ENCODE measurements around the gene ABL1.

The ABL1 gene

GRCh38 chr9:130915096-130915447 is 80.0 kb downstream of the ABL1 start:
- H3K9me2 ChIP-seq (replicated peaks; ENCODE audit: insufficient read depth, low read length): no peaks in the 10 kb centered on the region
- H3K9me3 ChIP-seq (ENCODE audit: insufficient read depth, low read length): no peaks in the 10 kb centered on the region
- no peak overlapping the region for H3K27ac ChIP-seq (ENCODE audit: low read depth, low read length)
- no peak overlapping the region for H3K9ac ChIP-seq (ENCODE audit: low read length)
- no peaks in the 10 kb centered on the region for H3K36me3 ChIP-seq (ENCODE audit: low read length)
- H3K4me3 ChIP-seq (ENCODE audit: insufficient read depth, low read length, poor library complexity, severe bottlenecking): no peak overlapping the region
- H2AFZ ChIP-seq (ENCODE audit: low read depth, low read length, severe bottlenecking): no peak overlapping the region
- H4K20me1 ChIP-seq (ENCODE audit: low read depth, low read length): no peaks in the 10 kb centered on the region; the same call in 1 of the 2 replicates
- no peaks in the 10 kb centered on the region for H3K79me2 ChIP-seq (ENCODE audit: insufficient read depth, low read length)
- no peak overlapping the region for H3K4me2 ChIP-seq (ENCODE audit: low read depth, low read length, poor library complexity, severe bottlenecking)
- H3K27me3 ChIP-seq (ENCODE audit: low read length): no peaks in the 10 kb centered on the region
- no peaks in the 10 kb centered on the region for H3F3A ChIP-seq (ENCODE audit: insufficient read depth)
- TF ChIP-seq EZH2phosphoT487 (conservative IDR thresholded peaks at IDR 0.05; ENCODE audit: low read length) (no peak), CTCF (IDR thresholded peaks at IDR 0.05; ENCODE audit: insufficient read depth, low read length, poor library complexity, severe bottlenecking) (no peak)

- Histone ChIP-seq H3K79me2 (ENCODE audit: insufficient read depth, low read length) (no peaks in the 10 kb centered on the region), H2AFZ (ENCODE audit: low read depth, low read length, severe bottlenecking) (no peak overlapping the region), H3F3A (ENCODE audit: insufficient read depth) (no peaks in the 10 kb centered on the region), H3K9ac (ENCODE audit: low read length) (no peak overlapping the region), H3K9me3 (ENCODE audit: insufficient read depth, low read length) (no peaks in the 10 kb centered on the region), H3K4me3 (ENCODE audit: insufficient read depth, low read length, poor library complexity, severe bottlenecking) (no peak overlapping the region), H4K20me1 (ENCODE audit: low read depth, low read length) (no peaks in the 10 kb centered on the region; the same call in 1 of the 2 replicates), H3K4me2 (ENCODE audit: low read depth, low read length, poor library complexity, severe bottlenecking) (no peak overlapping the region), H3K27ac (ENCODE audit: low read depth, low read length) (no peak overlapping the region), H3K27me3 (ENCODE audit: low read length) (no peaks in the 10 kb centered on the region), H3K9me2 (replicated peaks; ENCODE audit: insufficient read depth, low read length) (no peaks in the 10 kb centered on the region), H3K36me3 (ENCODE audit: low read length) (no peaks in the 10 kb centered on the region)
- TF ChIP-seq CTCF (IDR thresholded peaks at IDR 0.05; ENCODE audit: insufficient read depth, low read length, poor library complexity, severe bottlenecking) (no peak), EZH2phosphoT487 (conservative IDR thresholded peaks at IDR 0.05; ENCODE audit: low read length) (no peak)
Observed at GRCh38 chr9:130917168-130917960, 82.3 kb downstream of the ABL1 start.

GRCh38 chr9:130918101-130918825 is 83.2 kb downstream of the ABL1 start:
- H3K27me3 ChIP-seq (ENCODE audit: low read length): no peaks in the 10 kb centered on the region
- no peak overlapping the region for H3K4me3 ChIP-seq (ENCODE audit: insufficient read depth, low read length, poor library complexity, severe bottlenecking)
- TF ChIP-seq CTCF (IDR thresholded peaks at IDR 0.05; ENCODE audit: insufficient read depth, low read length, poor library complexity, severe bottlenecking): no peak
- no peak for TF ChIP-seq EZH2phosphoT487 (conservative IDR thresholded peaks at IDR 0.05; ENCODE audit: low read length)
- H3K79me2 ChIP-seq (ENCODE audit: insufficient read depth, low read length): no peaks in the 10 kb centered on the region
- no peak overlapping the region for H3K9ac ChIP-seq (ENCODE audit: low read length)
- H3K9me2 ChIP-seq (replicated peaks; ENCODE audit: insufficient read depth, low read length): no peaks in the 10 kb centered on the region
- H2AFZ ChIP-seq (ENCODE audit: low read depth, low read length, severe bottlenecking): no peak overlapping the region
- no peaks in the 10 kb centered on the region for H3K9me3 ChIP-seq (ENCODE audit: insufficient read depth, low read length)
- no peak overlapping the region for H3K27ac ChIP-seq (ENCODE audit: low read depth, low read length)
- H3K4me2 ChIP-seq (ENCODE audit: low read depth, low read length, poor library complexity, severe bottlenecking): no peak overlapping the region
- H4K20me1 ChIP-seq (ENCODE audit: low read depth, low read length): no peaks in the 10 kb centered on the region; the same call in 1 of the 2 replicates
- H3K36me3 ChIP-seq (ENCODE audit: low read length): no peaks in the 10 kb centered on the region
- no peaks in the 10 kb centered on the region for H3F3A ChIP-seq (ENCODE audit: insufficient read depth)

Data from SU-DHL-6 (cell line).